Gastrocnemius medialis (tissue), 4 donors: ENCODE results near the gene PRICKLE1. TPM values are rescaled to one million over a fixed set of nuclear protein-coding genes. Genes with fewer than 3 reads are reported as not detected.

Experiments
- ATAC-seq, 2 donors: fragments of 150-250 bp; one replicate each; pipeline ENCODE4 v1.9.1; 2016
- DNase-seq, 2 donors: peaks; one replicate each; pipeline ENCODE4 v3.0.0-alpha.2; 2019
- H3K27ac ChIP-seq, 4 donors: fragments of 200-600 bp; sonication (generic); 1 replicate in 1 of 4; 2 replicates in 3 of 4; pipeline ENCODE4 v1.5.1; 2016 to 2018; ENCODE audit warnings: mild to moderate bottlenecking in 2 of 4, moderate library complexity in 1 of 4
- H3K27me3 ChIP-seq, 3 donors: fragments of 200-600 bp; sonication (generic) in 2 of 3; 1 replicate in 1 of 3; 2 replicates in 2 of 3; pipeline versions ENCODE4 v1.5.1 to v1.6.0; 2016 to 2019; ENCODE audit warnings: mild to moderate bottlenecking in 1 of 3, moderate library complexity in 1 of 3
- H3K36me3 ChIP-seq, 2 donors: fragments of 200-600 bp; sonication (generic) in 1 of 2; one replicate each; pipeline ENCODE4 v1.5.1; 2017 to 2018
- H3K4me1 ChIP-seq, 2 donors: fragments of 200-600 bp; sonication (generic) in 1 of 2; one replicate each; pipeline ENCODE4 v1.5.1; 2016 to 2017; ENCODE audit warnings: mild to moderate bottlenecking in 2 of 2
- H3K4me3 ChIP-seq, 4 donors: fragments of 200-600 bp; sonication (generic) in 3 of 4; 1 replicate in 1 of 4; 2 replicates in 3 of 4; pipeline ENCODE4 v1.5.1; 2016 to 2019; ENCODE audit warnings: mild to moderate bottlenecking in 2 of 4
- H3K9me3 ChIP-seq, 3 donors: fragments of 200-600 bp; sonication (generic) in 2 of 3; 1 replicate in 1 of 3; 2 replicates in 2 of 3; pipeline ENCODE4 v1.5.1; 2016 to 2019
- POLR2A ChIP-seq, 2 donors: fragments of 450-650 bp; IDR thresholded peaks; one replicate each; pipeline ENCODE4 v1.6.1; 2017; ENCODE audit warnings: antibody characterized with exemption in 2 of 2, mild to moderate bottlenecking in 2 of 2, moderate library complexity in 2 of 2
- in situ Hi-C, 4 donors: fragments of 200-750 bp; cut with MboI; loops; one replicate each; pipeline versions ENCODE4 v1.15.0 to v1.8.0; 2017; ENCODE audit warnings: low sequenced_read_pairs in 4 of 4
- intact Hi-C: fragments of 100-400 bp; cut with DNase I; formaldehyde crosslinking; loops from one replicate; pipeline ENCODE4 v1.15.1; 2023; ENCODE audit warnings: low total_unique reads
- total RNA-seq, 4 donors: library from RNA; depleted of rRNA; stranded (reverse); fragments of >200 nt; gene quantifications; one replicate each; pipeline versions ENCODE4 v1.1.0 to v1.2.3, GENCODE V29; 2016
- TF ChIP-seq, protein P1 (sequence below), 5 experiments: fragments of 450-650 bp in 3 of 5; fragments of 200-600 bp in 2 of 5; sonication (generic) in 2 of 5; IDR thresholded peaks in 4 of 5; conservative IDR thresholded peaks in 1 of 5; 1 replicate in 4 of 5; 2 replicates in 1 of 5; pipeline ENCODE4 v1.5.1; 2016 to 2019; ENCODE audit warnings: antibody characterized with exemption in 5 of 5, mild to moderate bottlenecking in 3 of 5, moderate library complexity in 3 of 5

PRICKLE1 gene
- total RNA-seq, 4 donors from 2014 or later = 0.87 to 9.2 (median 3.6) TPM

DNA sequence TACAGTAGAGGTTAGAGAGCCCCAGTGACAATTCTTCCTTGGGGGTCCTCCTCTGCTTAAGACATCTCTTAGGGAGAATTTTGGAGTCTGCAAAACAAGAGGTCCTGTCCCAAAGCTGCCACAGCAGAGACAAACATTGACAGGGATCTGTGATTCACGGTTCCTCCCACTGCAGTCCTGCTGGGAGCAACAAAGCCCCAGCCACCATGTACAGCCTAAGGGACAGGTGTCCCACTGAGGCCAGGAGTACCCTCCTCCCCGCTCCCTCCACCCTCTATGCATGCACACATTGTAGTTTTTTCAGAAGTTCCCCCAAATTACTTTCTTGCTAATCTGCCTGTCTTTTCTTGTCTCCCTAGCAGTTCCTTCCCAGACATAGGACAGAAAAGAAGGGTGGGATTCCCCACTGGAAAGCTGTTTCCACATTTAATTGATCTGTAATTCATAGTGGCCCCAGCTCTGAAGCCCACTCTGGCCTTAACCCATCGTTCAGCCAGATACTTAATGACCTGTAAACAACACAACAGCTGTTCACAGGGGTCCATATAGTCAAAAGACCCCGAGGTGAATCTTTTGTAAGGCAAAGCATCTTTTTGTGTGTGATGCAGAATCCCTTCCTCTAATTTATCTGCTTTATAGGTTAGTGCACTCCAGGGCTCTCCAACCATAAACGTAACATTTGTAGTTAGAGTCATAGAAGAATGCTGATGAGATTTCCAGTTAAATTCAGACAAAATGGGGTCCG is 13.9 kb upstream of the PRICKLE1 start:
- Histone ChIP-seq H3K27ac (no peak overlapping the region), H3K36me3 (no peaks in the 10 kb centered on the region), H3K4me3 (no peak overlapping the region), H3K9me3 (no peaks in the 10 kb centered on the region), H3K4me1 (no peaks in the 10 kb centered on the region), H3K27me3 (no peaks in the 10 kb centered on the region)
- in situ Hi-C loops (no loop called here), intact Hi-C loops (no loop called here)
- no peak for DNase-seq
- no peak for ATAC-seq
- no peak for TF ChIP-seq POLR2A (IDR thresholded peaks at IDR 0.05)
- TF ChIP-seq, protein P1, sequence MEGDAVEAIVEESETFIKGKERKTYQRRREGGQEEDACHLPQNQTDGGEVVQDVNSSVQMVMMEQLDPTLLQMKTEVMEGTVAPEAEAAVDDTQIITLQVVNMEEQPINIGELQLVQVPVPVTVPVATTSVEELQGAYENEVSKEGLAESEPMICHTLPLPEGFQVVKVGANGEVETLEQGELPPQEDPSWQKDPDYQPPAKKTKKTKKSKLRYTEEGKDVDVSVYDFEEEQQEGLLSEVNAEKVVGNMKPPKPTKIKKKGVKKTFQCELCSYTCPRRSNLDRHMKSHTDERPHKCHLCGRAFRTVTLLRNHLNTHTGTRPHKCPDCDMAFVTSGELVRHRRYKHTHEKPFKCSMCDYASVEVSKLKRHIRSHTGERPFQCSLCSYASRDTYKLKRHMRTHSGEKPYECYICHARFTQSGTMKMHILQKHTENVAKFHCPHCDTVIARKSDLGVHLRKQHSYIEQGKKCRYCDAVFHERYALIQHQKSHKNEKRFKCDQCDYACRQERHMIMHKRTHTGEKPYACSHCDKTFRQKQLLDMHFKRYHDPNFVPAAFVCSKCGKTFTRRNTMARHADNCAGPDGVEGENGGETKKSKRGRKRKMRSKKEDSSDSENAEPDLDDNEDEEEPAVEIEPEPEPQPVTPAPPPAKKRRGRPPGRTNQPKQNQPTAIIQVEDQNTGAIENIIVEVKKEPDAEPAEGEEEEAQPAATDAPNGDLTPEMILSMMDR (IDR thresholded peaks at IDR 0.05 in 4 of 5, conservative IDR thresholded peaks at IDR 0.05 in 1 of 5) = no peak

GRCh38 chr12:42593874-42594273 is 4.3 kb upstream of the PRICKLE1 start:
- Histone ChIP-seq H3K27ac (no peak overlapping the region), H3K4me1 (peaks cover 5 to 7% of the 10 kb centered on the region in 2 donors), H3K27me3 (no peaks in the 10 kb centered on the region), H3K9me3 (no peaks in the 10 kb centered on the region), H3K36me3 (no peaks in the 10 kb centered on the region), H3K4me3 (no peak overlapping the region)
- TF ChIP-seq POLR2A (IDR thresholded peaks at IDR 0.05) = no peak
- TF ChIP-seq, protein P1 (IDR thresholded peaks at IDR 0.05 in 4 of 5, conservative IDR thresholded peaks at IDR 0.05 in 1 of 5) = no peak
- in situ Hi-C loops (loop anchor here in 1 of 4 donors (25.0 kb wide), 1 partner anchor 107 kb away; no protein-coding TSS in a partner anchor), intact Hi-C loops (loop anchor here (5.0 kb wide), 1 partner anchor 688 kb away; no protein-coding TSS in a partner anchor)
- DNase-seq (no peak), ATAC-seq (no peak)

GRCh38 chr12:42590330-42590934 is 886 bp upstream of the PRICKLE1 start:
- peak; percentile 6 to 22 for DNase-seq
- H3K27ac ChIP-seq = peak overlapping the region; percentile 33 to 68 (median 50)
- no peaks in the 10 kb centered on the region for H3K36me3 ChIP-seq
- no peaks in the 10 kb centered on the region for H3K27me3 ChIP-seq
- peaks cover 18 to 24% of the 10 kb centered on the region in 2 donors for H3K4me1 ChIP-seq
- peak overlapping the region; percentile 58 to 71 (median 64) for H3K4me3 ChIP-seq
- ATAC-seq = peak; percentile 27 to 49
- no peak for TF ChIP-seq POLR2A (IDR thresholded peaks at IDR 0.05)
- TF ChIP-seq, protein P1 (IDR thresholded peaks at IDR 0.05 in 4 of 5, conservative IDR thresholded peaks at IDR 0.05 in 1 of 5) = no peak
- intact Hi-C loops = loop anchor here (5.0 kb wide), 1 partner anchor 692 kb away; no protein-coding TSS in a partner anchor
- in situ Hi-C loops = loop anchor here in 1 of 4 donors (25.0 kb wide), 1 partner anchor 103 kb away; no protein-coding TSS in a partner anchor
- H3K9me3 ChIP-seq = no peaks in the 10 kb centered on the region

GRCh38 chr12:42588524-42589464 is 752 bp downstream of the PRICKLE1 start:
- no peaks in the 10 kb centered on the region for H3K36me3 ChIP-seq
- ATAC-seq (peak; percentile 34 to 37), DNase-seq (peak in 1 of 2 donors; percentile 16)
- TF ChIP-seq POLR2A (IDR thresholded peaks at IDR 0.05) = no peak
- TF ChIP-seq, protein P1 (IDR thresholded peaks at IDR 0.05 in 4 of 5, conservative IDR thresholded peaks at IDR 0.05 in 1 of 5) = peak in 3 of 5 experiments; percentile 26 to 68 (median 46)
- H3K27me3 ChIP-seq = no peaks in the 10 kb centered on the region
- peak overlapping the region; percentile 66 to 93 (median 70) for H3K4me3 ChIP-seq
- peak overlapping the region; percentile 0 to 62 (median 50) for H3K27ac ChIP-seq
- in situ Hi-C loops = loop anchor here in 1 of 4 donors (25.0 kb wide), 1 partner anchor 101 kb away; no protein-coding TSS in a partner anchor
- no peaks in the 10 kb centered on the region for H3K9me3 ChIP-seq
- intact Hi-C loops = loop anchor here (5.0 kb wide), 1 partner anchor 749 kb away; no protein-coding TSS in a partner anchor
- peaks cover 30 to 34% of the 10 kb centered on the region in 2 donors for H3K4me1 ChIP-seq
